IPS DF 19.7 (cell line): ENCODE results near the gene TCL1B.

Source experiments
- DNase-seq: peaks from one replicate; pipeline ENCODE4 v3.0.0-alpha.2; 2013; ENCODE audit warnings: low read depth, low spot score

The TCL1B gene

GRCh38 chr14:95666450-95666849, 19.8 kb upstream of the TCL1B start:
- DNase-seq, result no peak

GRCh38 chr14:95667249-95667693, 19.0 kb upstream of the TCL1B start:
- DNase-seq, result no peak

- DNase-seq, result no peak
Measured at GRCh38 chr14:95668235-95668772, 17.9 kb upstream of the TCL1B start.

DNA sequence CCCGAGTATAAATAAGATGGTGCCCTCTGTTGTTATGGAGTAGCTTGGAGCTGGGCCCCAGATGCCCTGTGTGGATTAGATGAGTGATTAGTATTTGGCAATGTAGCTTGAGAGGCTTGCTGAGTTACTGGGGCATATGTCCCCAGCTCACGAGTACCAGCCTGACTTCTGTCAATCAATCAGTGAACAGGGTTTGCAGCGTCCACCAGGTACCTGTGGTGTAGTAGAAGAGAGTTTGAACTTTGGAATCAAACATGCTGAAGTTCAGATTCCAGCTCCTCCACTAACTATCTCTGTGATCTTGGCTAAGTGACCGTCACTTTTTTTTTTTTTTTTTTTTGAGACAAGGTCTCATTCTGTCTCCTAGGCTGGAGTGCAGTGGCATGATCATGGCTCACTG, 11.6 kb upstream of the TCL1B start:
- DNase-seq, result no peak

DNA sequence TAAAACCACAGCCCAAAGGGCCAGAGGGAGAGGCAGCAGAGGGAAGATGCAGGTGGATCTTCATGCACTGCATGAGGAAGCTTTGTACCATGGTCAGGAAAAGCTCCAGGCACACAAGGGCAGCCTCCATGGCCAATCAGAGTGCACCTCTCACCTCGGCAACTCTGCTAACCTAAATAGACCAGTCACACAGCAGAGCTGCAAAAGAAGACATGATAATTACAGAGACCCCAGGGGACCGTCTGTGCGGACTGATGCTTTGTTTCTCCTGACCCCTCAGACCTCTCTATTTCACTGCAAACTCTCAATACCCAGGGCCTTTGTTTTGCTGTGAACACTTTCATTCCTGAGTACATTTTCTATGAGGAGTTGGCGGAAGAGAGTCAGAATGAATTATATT, 10.7 kb upstream of the TCL1B start:
- no peak for DNase-seq

DNA sequence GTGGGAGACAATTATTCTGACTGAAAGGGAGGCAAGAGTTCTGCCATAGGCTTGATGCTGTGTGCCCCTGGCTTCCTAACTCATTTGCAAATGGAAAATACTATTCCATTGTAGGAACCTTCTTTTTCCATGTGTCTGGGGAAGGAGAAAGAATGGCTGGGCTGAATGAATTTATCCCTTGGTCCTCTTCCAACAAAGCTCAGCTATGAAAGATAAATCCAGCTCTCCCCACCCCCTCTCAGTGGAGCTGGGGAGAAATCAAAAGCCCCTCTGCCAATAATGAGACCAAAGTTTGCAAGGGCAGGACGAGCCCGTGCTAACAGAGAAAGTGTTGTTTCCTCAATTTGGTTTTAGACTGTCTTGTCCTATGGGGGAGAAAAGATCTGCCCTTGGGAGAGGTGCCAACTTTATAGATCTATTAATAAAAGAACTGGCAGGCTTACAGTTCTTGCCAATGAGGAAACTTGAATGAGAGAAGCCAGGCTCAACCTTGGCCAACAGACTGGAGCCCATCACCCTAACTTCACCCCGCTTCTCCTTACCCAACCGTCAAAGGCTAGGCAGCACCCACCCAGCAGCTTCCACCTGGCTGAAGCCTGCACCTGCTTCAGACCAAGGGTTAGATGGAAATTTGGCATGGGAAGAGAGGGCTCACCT, 8.9 kb upstream of the TCL1B start:
- no peak for DNase-seq

GRCh38 chr14:95679148-95679815, 6.9 kb upstream of the TCL1B start:
- DNase-seq, result no peak

GRCh38 chr14:95679998-95680735, 6.1 kb upstream of the TCL1B start:
- no peak for DNase-seq

DNA sequence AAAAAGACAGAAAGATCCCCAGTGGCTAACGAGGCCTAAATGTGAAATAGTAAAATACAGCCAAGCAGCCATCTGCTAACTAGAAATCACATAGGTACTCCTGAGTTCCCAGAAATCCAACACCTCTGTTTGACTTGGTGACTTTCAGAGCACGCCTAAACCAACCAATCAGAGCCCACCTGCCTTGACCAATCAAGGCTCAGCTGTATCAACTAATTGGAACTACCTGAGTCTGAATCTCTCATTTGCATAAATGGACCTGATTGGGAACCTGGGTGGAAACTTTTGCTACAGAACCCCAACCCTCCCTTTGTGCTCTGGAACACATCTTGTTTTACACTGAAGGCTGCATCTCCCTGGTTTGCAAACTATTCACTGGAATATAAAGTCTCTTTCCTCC, 5.1 kb upstream of the TCL1B start:
- no peak for DNase-seq

GRCh38 chr14:95683793-95684192, 2.4 kb upstream of the TCL1B start:
- no peak for DNase-seq

DNA sequence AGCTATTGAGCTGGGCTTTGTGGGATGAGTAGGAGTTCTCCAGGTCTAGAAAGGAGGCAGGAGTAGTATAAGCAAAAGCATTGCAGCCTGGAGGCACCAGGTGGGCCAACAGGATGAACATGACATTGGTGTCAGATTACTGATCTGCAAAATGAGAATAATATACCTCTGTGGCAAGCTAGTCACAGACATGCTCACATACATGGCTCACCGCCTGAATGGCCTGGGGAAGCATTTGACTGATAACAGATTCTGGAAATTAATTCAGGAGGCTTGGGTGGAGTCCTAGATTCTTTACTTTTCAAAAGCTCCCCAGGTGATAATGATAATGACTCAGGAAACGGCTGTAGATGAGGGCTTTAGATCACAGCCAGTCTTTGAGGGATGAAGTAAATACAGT, 709 bp downstream of the TCL1B start:
- DNase-seq, result no peak

DNA sequence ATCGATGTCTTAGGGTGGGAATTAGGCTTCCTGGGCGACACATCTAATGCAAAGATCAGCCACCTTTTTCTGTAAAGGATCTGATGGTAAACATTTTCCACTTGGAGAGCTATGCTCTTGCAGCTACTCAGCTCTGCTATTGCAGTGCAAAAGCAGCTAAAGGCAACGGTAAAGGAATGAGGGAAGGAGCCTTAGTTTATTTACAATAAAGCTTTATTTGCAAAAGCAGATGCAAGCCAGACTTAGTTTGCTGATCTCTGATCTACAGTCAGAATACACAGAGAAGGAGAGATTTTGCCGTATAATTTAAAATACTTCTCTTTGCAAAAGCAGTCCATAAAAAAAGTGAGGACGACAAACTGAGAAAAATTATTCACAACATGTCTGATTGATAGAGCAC, 3.2 kb downstream of the TCL1B start:
- DNase-seq, result no peak

DNA sequence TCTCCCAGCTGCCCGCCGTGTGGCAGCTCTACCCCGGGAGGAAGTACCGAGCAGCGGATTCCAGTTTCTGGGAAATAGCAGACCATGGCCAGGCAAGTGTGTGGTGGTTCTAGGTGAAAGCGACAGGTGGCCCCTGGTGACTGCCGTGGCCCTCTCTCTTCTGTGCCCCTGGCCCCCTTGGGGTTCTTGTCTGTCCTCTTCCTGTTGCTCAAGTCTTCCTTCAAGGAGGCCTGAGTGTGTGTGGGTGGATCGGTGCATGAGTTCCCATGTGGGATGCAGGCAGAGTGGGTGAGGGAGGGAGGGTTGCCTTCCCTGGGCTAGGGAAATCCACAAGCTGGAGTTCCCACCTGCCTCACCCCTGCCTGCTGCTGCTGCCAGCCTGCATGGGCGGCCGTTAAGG, 4.6 kb downstream of the TCL1B start:
- DNase-seq, result no peak

DNA sequence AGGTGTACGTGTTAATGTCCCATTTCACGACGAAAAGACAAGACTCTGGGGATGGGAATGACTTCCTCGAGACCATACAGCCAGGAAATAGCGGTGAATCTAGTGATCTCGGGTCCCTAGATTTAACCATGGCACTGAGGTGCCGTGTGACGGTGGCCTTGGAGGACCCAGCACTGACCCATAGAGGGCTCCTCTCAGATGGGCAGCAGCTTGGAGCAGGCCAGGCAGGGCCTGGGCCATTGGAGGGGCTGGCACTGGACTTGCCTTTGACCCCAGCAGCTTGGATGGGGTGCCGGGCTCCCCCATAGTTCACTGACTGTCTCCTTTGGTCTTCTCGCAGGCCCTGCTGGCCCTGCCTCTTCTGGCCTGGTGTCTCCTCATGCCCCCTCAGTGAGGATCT, 5.4 kb downstream of the TCL1B start:
- DNase-seq, result no peak

DNA sequence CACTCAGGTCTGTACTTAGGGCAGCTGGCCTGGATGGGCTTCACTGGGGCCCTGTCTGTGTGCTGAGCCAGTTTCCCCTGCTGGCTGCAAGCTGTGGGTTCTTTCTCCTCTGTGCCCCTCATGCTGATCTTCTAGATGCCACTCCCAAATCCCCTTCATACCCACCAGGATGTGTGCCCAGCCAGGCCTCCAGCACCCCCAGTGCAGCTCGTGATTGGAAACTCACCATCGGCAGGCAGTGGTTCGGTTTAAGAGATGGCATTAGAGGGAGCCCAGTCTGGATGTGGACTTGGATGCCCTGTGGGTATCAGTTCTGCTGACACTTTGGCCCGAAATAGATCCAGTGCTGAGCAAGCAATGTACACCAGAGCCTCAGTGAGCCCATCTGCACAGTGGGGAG, 5.9 kb downstream of the TCL1B start:
- DNase-seq, result no peak

DNA sequence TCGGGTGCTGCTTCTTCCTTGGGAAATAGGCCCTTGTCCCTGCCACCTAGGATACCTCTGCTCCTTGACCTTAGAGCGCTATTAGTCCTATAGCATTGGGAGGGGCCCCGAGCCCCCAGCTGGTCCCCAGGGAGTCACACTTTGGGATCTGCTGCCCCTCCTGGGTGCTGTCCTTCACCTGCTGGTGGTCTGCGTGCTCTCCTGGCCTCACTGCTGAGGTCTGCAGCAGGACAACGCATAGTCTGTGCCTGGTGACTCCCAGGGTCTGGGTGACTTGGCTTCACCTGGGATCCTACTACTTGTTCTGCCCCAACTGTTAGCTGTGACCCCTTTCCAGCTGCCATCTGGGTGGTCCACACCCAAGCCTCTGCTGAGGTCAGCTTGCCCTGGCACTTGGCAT, 8.8 kb downstream of the TCL1B start:
- no peak for DNase-seq

GRCh38 chr14:95695913-95696312, 9.7 kb downstream of the TCL1B start:
- no peak for DNase-seq

DNA sequence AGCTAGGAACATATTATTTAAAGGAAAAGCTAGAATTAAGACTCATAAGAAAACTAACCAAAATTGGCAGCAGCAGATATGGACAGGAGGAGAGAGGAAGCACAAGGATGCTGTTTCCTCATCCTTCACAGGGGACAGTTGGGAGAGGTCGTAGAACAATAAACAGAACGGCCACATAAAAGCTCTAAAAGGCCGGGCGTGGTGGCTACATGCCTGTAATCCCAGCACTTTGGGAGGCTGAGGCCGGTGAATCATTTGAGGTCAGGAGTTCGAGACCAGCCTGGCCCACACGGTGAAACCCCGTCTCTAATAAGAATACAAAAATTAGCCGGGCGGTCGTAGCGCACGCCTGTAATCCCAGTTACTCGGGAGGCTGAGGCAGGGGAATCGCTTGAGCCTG, 10.5 kb downstream of the TCL1B start:
- DNase-seq, result no peak

- DNase-seq, result no peak
Measured at GRCh38 chr14:95697764-95698163, 11.5 kb downstream of the TCL1B start.

GRCh38 chr14:95698287-95698686, 12.1 kb downstream of the TCL1B start:
- DNase-seq, result no peak

DNA sequence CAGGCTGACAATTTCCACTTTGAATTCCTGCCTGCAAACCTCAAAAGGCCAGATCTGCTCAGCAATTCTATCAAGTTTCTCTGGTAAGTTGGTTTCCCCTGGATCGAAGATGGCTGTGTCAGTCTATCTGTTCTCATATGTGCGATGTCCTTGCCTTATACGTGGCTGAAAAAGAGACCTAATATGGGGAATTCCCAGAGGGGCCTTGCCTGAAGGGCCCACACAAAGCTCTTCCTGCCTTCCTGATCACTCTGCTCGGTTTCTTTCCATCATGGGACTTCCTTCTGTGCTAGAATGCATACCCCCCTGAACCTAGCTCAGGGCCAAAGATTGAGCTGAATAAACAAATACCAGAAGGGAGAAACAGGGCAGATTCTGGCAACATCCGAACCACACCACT, 13.2 kb downstream of the TCL1B start:
- DNase-seq, result no peak

GRCh38 chr14:95700221-95700976, 14.2 kb downstream of the TCL1B start:
- no peak for DNase-seq
